Brain microvascular endothelial cell (primary cell): ENCODE measurements around the gene SPATA1.

Experiments used
- DNase-seq: peaks from one replicate; pipeline ENCODE4 v3.0.0-alpha.2; 2020
- H3K27ac ChIP-seq: fragments of 250-450 bp; sonication (Bioruptor Pico); 2 replicates; pipeline ENCODE4 v1.5.1; 2020; ENCODE audit warnings: mild to moderate bottlenecking, moderate library complexity
- H3K27me3 ChIP-seq: fragments of 250-450 bp; sonication (Bioruptor Pico); replicated peaks from 2 replicates; pipeline ENCODE4 v1.5.1; 2020; ENCODE audit warnings: mild to moderate bottlenecking
- H3K36me3 ChIP-seq: fragments of 250-450 bp; sonication (Bioruptor Pico); replicated peaks from 2 replicates; pipeline ENCODE4 v1.5.1; 2020; ENCODE audit warnings: mild to moderate bottlenecking
- H3K4me3 ChIP-seq: 2 replicates; pipeline ENCODE4 v1.5.1; 2011; ENCODE audit warnings: low read depth, mild to moderate bottlenecking, control low read depth, low read length, moderate library complexity
- CTCF ChIP-seq: IDR thresholded peaks from 2 replicates; pipeline ENCODE4 v1.5.1; 2011; ENCODE audit warnings: low read depth, mild to moderate bottlenecking, moderate library complexity, low read length, control low read depth, inconsistent platforms; ENCODE audit errors: missing control alignments
- in situ Hi-C: cut with HindIII; loops from 2 replicates; pipeline ENCODE4 v1.10.0; 2017; ENCODE audit warnings: low sequenced_read_pairs, low pct_ligation_motif_present

Gene SPATA1

GRCh38 chr1:84479998-84480397 is 26.2 kb upstream of the SPATA1 start:
- in situ Hi-C loops, result loop anchor here (25.0 kb wide), 1 partner anchor 132 kb away; no protein-coding TSS in a partner anchor
- Histone ChIP-seq H3K4me3 (peak overlapping the region; percentile 84), H3K27ac (peak overlapping the region; percentile 89), H3K27me3 (no peaks in the 10 kb centered on the region), H3K36me3 (peaks cover 6% of the 10 kb centered on the region)
- DNase-seq, result no peak
- TF ChIP-seq CTCF, result no peak

DNA sequence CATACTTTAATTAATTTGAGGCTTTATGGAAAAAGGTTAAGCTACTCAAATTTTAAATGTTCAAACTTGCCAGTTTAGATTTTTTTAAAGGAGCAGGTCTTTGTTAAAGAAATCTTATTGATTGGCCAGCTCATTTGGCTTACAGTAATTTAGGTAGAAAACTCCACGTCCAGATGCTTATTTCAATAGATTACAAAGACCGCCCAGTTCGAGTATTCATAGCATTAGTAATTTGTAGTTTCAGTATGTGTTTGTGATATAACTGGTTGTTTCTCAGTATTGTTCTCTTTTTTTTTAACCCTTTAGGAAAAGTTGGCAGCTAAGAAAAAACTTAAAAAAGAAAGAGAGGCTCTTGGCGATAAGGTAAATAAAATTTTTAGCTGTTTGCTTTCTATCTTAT is 25.5 kb upstream of the SPATA1 start:
- Histone ChIP-seq H3K4me3 (no peak overlapping the region), H3K27ac (no peak overlapping the region), H3K27me3 (no peaks in the 10 kb centered on the region), H3K36me3 (peaks cover 6% of the 10 kb centered on the region)
- in situ Hi-C loops, result loop anchor here (25.0 kb wide), 1 partner anchor 132 kb away; no protein-coding TSS in a partner anchor
- DNase-seq, result no peak
- no peak for TF ChIP-seq CTCF

DNA sequence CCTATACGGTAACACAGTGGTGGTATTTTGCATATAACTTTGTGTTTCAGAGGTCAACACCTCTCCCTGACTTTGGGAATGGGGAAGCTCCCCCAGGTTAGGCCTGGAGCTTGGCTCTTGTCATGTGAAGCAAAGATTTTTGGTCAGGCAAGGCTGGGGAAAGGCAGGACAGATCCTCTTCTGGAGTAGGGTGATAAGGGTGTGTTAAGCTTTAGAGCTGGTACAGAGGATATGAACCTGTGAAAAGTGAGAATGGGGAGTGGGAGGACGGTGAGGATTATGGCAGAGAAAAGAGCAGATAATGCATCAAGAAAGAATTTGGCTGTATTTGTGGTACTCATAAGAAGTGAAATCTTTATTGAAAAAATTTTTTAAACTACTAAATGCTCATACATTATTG is 24.9 kb upstream of the SPATA1 start:
- DNase-seq, result no peak
- peaks cover 6% of the 10 kb centered on the region for H3K36me3 ChIP-seq
- no peak overlapping the region for H3K27ac ChIP-seq
- in situ Hi-C loops, result loop anchor here (25.0 kb wide), 1 partner anchor 131 kb away; no protein-coding TSS in a partner anchor
- H3K27me3 ChIP-seq, result no peaks in the 10 kb centered on the region
- TF ChIP-seq CTCF, result no peak
- no peak overlapping the region for H3K4me3 ChIP-seq

GRCh38 chr1:84488107-84488506 is 18.1 kb upstream of the SPATA1 start:
- peaks cover 17% of the 10 kb centered on the region for H3K36me3 ChIP-seq
- no peak for DNase-seq
- H3K27me3 ChIP-seq, result no peaks in the 10 kb centered on the region
- no peak for TF ChIP-seq CTCF
- in situ Hi-C loops, result loop anchor here (25.0 kb wide), 1 partner anchor 124 kb away; no protein-coding TSS in a partner anchor
- no peak overlapping the region for H3K4me3 ChIP-seq
- no peak overlapping the region for H3K27ac ChIP-seq

DNA sequence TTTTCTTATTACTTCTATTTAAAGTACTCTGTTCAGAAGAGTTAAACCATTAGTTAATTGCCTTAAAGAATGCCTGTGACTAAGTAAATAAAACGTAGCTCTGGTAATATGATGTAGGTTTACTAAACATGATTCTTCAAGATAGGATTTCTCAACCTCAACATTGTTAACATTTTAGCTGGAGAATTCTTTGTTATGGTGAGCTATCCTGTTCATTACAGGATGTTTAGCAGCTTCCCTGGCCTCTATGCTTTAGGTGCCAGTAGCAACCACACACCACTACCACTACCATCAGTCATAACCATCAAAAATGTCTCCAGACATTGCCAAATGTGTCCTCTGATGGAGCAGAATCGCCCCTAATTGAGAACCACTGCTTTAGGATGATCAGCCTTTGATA is 16.4 kb upstream of the SPATA1 start:
- Histone ChIP-seq H3K27ac (no peak overlapping the region), H3K36me3 (peaks cover 13% of the 10 kb centered on the region), H3K27me3 (no peaks in the 10 kb centered on the region), H3K4me3 (no peak overlapping the region)
- in situ Hi-C loops, result loop anchor here (25.0 kb wide), 1 partner anchor 123 kb away; no protein-coding TSS in a partner anchor
- DNase-seq, result no peak
- TF ChIP-seq CTCF, result no peak

DNA sequence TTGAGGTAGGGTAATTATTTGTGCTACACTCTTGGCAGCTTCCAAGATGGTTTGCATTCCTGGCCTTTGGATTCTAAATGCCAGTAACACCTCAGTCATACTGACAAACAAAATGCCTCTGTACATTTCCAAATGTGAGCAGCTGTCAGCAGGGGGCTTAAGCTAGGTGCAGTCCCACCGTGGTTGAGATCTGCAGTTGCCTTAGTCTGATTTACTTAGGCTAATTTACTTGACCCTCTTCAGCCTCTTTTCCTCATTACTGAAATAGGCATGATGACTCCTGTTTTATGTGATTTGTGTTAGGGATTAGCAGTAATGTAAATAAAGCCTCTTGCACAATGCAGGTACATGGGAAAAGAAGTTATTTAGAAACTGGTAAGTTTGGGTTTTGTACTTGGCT is 13.5 kb upstream of the SPATA1 start:
- peak; percentile 5 for TF ChIP-seq CTCF
- H3K4me3 ChIP-seq, result no peak overlapping the region
- no peak overlapping the region for H3K27ac ChIP-seq
- peaks cover 34% of the 10 kb centered on the region for H3K36me3 ChIP-seq
- H3K27me3 ChIP-seq, result no peaks in the 10 kb centered on the region
- in situ Hi-C loops, result loop anchor here (25.0 kb wide), 1 partner anchor 120 kb away; no protein-coding TSS in a partner anchor
- DNase-seq, result no peak
